Glomerular visceral epithelial cell (primary cell): ENCODE data around the gene CES4A.

ENCODE experiments used
- DNase-seq: peaks from one replicate; pipeline ENCODE4 v3.0.0-alpha.2; 2016; ENCODE audit errors: extremely low spot score

CES4A gene

GRCh38 chr16:67053767-67054334 is 65.5 kb downstream of the CES4A start:
- DNase-seq, result no peak

- DNase-seq, result no peak
These were observed 66.5 kb downstream of the CES4A start for GRCh38 chr16:67054901-67055300.

- peak; percentile 85 for DNase-seq
These were observed 67.5 kb downstream of the CES4A start for GRCh38 chr16:67055712-67056487.
